Measurements from ENCODE around the gene FTL. TPM values are rescaled to one million over a fixed set of nuclear protein-coding genes. Genes with fewer than 3 reads are reported as not detected.

The FTL gene
- total RNA-seq, 2 experiments from 2014 or later = 467 to 602 TPM

GRCh38 chr19:48920949-48921348 lies 44.2 kb upstream of the FTL start:
- no peak overlapping the region for H2AFZ ChIP-seq (ENCODE audit: low read length)
- TF ChIP-seq CTCF (conservative IDR thresholded peaks at IDR 0.05; ENCODE audit: low read length) (no peak), EZH2phosphoT487 (IDR thresholded peaks at IDR 0.05; ENCODE audit: borderline replicate concordance, low read depth, low read length) (no peak)
- intact Hi-C loops (cut with micrococcal nuclease; ENCODE audit: unreplicated experiment) = no loop called here

DNA sequence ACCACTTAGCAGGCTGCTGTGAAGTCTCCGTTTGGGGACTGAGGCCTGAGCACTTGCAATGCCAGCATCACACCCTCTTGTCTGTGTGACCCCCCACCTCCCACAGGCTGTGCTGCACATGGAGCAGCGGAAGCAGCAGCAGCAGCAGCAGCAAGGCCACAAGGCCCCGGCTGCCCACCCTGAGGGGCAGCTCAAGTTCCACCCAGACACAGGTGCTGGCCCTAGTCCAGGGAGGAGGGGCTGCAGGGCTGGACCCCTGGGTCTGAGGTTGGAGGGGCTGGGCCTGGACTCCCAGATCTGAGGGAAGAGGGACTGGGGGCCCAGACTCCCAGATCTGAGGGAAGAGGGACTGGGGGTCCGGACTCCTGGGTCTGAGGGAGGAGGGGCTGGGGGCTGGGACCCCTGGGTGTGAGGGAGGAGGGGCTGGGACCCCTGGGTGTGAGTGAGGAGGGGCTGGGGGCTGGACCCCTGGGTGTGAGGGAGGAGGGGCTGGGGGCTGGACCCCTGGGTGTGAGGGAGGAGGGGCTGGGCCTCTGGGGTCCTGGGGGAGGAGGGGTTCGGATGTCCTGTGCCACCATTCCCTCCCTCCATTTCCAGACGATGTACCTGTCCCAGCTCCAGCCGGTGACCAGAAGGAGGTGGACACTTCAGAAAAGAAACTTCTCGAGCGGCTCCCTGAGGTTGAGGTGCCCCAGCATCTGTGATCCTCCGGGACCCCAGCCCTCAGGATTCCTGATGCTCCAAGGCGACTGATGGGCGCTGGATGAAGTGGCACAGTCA lies 43.2 kb upstream of the FTL start:
- intact Hi-C loops (cut with micrococcal nuclease; ENCODE audit: unreplicated experiment) = no loop called here
- no peak overlapping the region for H3K4me3 ChIP-seq (ENCODE audit: low read depth, low read length, poor library complexity, severe bottlenecking)
- H4K20me1 ChIP-seq (ENCODE audit: insufficient read depth, low read length) = no peaks in the 10 kb centered on the region
- ChIA-PET CTCF (ENCODE audit: unreplicated experiment) (no interaction called here), POLR2A (no interaction called here)
- H3K4me2 ChIP-seq (ENCODE audit: low read length) = no peak overlapping the region
- DNase-seq (ENCODE audit: low spot score) = no peak
- TF ChIP-seq EZH2phosphoT487 (IDR thresholded peaks at IDR 0.05; ENCODE audit: borderline replicate concordance, low read depth, low read length) (no peak), CTCF (conservative IDR thresholded peaks at IDR 0.05; ENCODE audit: low read length) (no peak)
- H3K4me1 ChIP-seq (ENCODE audit: insufficient read depth, low read length, poor library complexity, severe bottlenecking) = peaks cover 17% of the 10 kb centered on the region
- H3K27ac ChIP-seq (ENCODE audit: low read depth, low read length, poor library complexity, severe bottlenecking) = no peak overlapping the region
- no peaks in the 10 kb centered on the region for H3K79me2 ChIP-seq (ENCODE audit: insufficient read depth, low read depth, low read length)
- no TSS peak for BruUV-seq (replicated peaks)
- H3K9me2 ChIP-seq (ENCODE audit: insufficient read depth, low read length) = no peaks in the 10 kb centered on the region
- no peak overlapping the region for H2AFZ ChIP-seq (ENCODE audit: low read length)
- no peaks in the 10 kb centered on the region for H3K9me3 ChIP-seq (ENCODE audit: low read length)
- peaks cover 19% of the 10 kb centered on the region; the same call in 1 of the 2 replicates for H3K36me3 ChIP-seq (ENCODE audit: insufficient read depth, low read length)

More at GRCh38 chr19:48920949-48921348, 44.2 kb upstream of the FTL start:
- no peaks in the 10 kb centered on the region for H3K9me3 ChIP-seq (ENCODE audit: low read length)
- H3K4me3 ChIP-seq (ENCODE audit: low read depth, low read length, poor library complexity, severe bottlenecking) = no peak overlapping the region
- H3K79me2 ChIP-seq (ENCODE audit: insufficient read depth, low read depth, low read length) = no peaks in the 10 kb centered on the region
- H3K9me2 ChIP-seq (ENCODE audit: insufficient read depth, low read length) = no peaks in the 10 kb centered on the region
- BruUV-seq (replicated peaks) = no TSS peak
- peaks cover 24% of the 10 kb centered on the region for H3K36me3 ChIP-seq (ENCODE audit: insufficient read depth, low read length)
- peaks cover 17% of the 10 kb centered on the region for H3K4me1 ChIP-seq (ENCODE audit: insufficient read depth, low read length, poor library complexity, severe bottlenecking)
- no peak overlapping the region for H3K27ac ChIP-seq (ENCODE audit: low read depth, low read length, poor library complexity, severe bottlenecking)
- no peak for DNase-seq (ENCODE audit: low spot score)
- H4K20me1 ChIP-seq (ENCODE audit: insufficient read depth, low read length) = no peaks in the 10 kb centered on the region
- H3K4me2 ChIP-seq (ENCODE audit: low read length) = no peak overlapping the region
- CTCF ChIA-PET (ENCODE audit: unreplicated experiment) = no interaction called here
- POLR2A ChIA-PET = no interaction called here
